SK-N-SH (cell line): Measurements from ENCODE around the gene APRT.

ENCODE experiments used
- CTCF ChIP-seq: fragments of 200-600 bp; sonication (generic); IDR thresholded peaks from 2 replicates; pipeline ENCODE4 v1.6.1; 2017; ENCODE audit warnings: antibody characterized with exemption, mild to moderate bottlenecking, moderate library complexity
- GABPA ChIP-seq: IDR thresholded peaks from 2 replicates; pipeline ENCODE4 v1.4.0; 2012; ENCODE audit warnings: low read depth, mild to moderate bottlenecking
- POLR2AphosphoS5 ChIP-seq: IDR thresholded peaks from 2 replicates; pipeline ENCODE4 v1.6.1; 2012; ENCODE audit warnings: low read depth, low read length
- REST ChIP-seq: IDR thresholded peaks from 2 replicates; pipeline ENCODE4 v1.6.1; 2012; ENCODE audit warnings: mild to moderate bottlenecking, low read depth, low read length, moderate library complexity
- YY1 ChIP-seq: IDR thresholded peaks from 2 replicates; pipeline ENCODE4 v1.4.0; 2012; ENCODE audit warnings: low read depth, mild to moderate bottlenecking
- TF ChIP-seq, protein P1 (sequence below): IDR thresholded peaks from 2 replicates; pipeline ENCODE4 v1.4.0; 2012; ENCODE audit warnings: low read depth

- no peak for TF ChIP-seq CTCF
- TF ChIP-seq GABPA = no peak
- no peak for TF ChIP-seq YY1
- no peak for TF ChIP-seq POLR2AphosphoS5
- TF ChIP-seq, protein P1, sequence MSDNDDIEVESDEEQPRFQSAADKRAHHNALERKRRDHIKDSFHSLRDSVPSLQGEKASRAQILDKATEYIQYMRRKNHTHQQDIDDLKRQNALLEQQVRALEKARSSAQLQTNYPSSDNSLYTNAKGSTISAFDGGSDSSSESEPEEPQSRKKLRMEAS = no peak
- no peak for TF ChIP-seq REST
Measured at GRCh38 chr16:88833086-88833485, 21.4 kb upstream of the APRT start.
